ENCODE results near the gene KIF21A. TPM values are rescaled to one million over a fixed set of nuclear protein-coding genes. Genes with fewer than 3 reads are reported as not detected.
"Not testable (repeated sequence)": the region's sequence is repeated elsewhere in the genome, so short reads cannot be mapped to it uniquely, and the experiment has no call there.

Gene KIF21A
- polyA plus RNA-seq, 3 donors from 2014 or later, result 1.3 to 13.9 (median 7.8) TPM

DNA sequence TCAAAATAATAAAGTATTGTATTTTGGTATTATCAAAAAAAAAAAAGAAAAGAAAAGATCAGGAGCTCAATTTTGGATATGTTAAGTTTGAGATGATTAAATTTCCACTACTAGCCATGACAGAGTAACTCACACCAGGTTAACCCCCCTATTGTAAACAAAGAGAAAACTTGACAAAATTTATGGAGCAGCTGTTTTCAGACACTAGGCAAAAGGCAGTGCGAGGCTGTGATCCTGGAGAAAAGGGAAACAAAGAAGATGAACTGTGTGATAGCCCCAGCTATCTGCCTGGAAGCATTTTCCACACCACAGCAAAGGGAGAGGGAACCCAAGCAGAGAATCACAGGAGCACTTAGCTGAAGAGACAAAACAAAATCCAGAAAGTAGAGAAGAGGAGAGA is 145.0 kb downstream of the KIF21A start:
- Mint-ChIP-seq H3K4me1 (peaks cover 1 to 8% of the 10 kb centered on the region in 2 donors), H3K27ac (no peak overlapping the region), H3K4me3 (no peak overlapping the region), H3K9me3 (peaks cover 0 to 2% (median 0%) of the 10 kb centered on the region in 6 donors), H3K27me3 (ENCODE audit: low read depth in 3 of 3) (no peaks in the 10 kb centered on the region), H3K36me3 (peaks cover 17 to 33% (median 31%) of the 10 kb centered on the region in 3 donors)
- no peak for DNase-seq

DNA sequence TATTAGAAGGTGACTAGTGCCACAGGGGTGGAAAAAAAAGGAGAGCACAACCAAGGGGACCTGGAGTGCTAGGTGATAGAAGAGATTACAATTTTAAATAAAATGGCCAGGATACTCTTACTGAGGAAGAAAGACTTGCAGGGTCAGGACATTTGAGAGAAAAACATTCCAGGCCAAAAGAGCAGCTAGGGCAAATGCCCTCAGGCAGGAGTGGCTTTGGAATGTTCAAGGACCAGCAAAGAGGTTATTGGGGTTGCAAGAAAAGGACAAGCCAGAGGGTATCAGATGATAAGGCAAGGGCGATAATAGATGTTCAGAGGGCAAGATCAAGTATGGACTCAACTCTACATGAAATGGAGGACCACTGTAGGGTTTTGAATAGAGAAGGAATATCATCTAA is 146.4 kb downstream of the KIF21A start:
- no peak for DNase-seq
- peaks cover 1 to 8% of the 10 kb centered on the region in 2 donors for H3K4me1 Mint-ChIP-seq
- peaks cover 17 to 31% (median 25%) of the 10 kb centered on the region in 3 donors for H3K36me3 Mint-ChIP-seq
- H3K27me3 Mint-ChIP-seq (ENCODE audit: low read depth in 3 of 3), result no peaks in the 10 kb centered on the region
- no peak overlapping the region for H3K27ac Mint-ChIP-seq
- H3K9me3 Mint-ChIP-seq, result peaks cover 0 to 2% (median 0%) of the 10 kb centered on the region in 6 donors
- no peak overlapping the region for H3K4me3 Mint-ChIP-seq

DNA sequence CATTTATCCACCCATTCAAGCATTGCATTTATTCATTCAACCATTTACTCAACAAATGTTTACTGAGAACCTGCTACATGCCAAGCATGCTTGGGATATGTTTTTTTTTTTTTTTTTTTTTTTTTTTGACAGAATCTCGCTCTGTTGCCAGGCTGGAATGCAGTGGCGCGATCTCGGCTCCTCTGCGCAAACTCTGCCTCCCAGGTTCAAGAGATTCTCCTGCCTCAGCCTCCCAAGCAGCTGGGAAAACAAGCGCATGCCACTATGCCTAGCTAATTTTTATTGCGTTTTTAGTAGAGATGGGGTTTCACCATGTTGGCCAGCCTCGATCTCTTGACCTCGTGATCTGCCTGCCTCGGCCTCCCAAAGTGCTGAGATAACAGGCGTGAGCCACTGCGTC is 147.3 kb downstream of the KIF21A start:
- H3K4me1 Mint-ChIP-seq; H3K4me3 Mint-ChIP-seq; H3K9me3 Mint-ChIP-seq; H3K27me3 Mint-ChIP-seq (ENCODE audit: low read depth in 3 of 3); DNase-seq; H3K27ac Mint-ChIP-seq: not testable (repeated sequence)
- peaks cover 17 to 31% (median 23%) of the 10 kb centered on the region in 3 donors for H3K36me3 Mint-ChIP-seq

DNA sequence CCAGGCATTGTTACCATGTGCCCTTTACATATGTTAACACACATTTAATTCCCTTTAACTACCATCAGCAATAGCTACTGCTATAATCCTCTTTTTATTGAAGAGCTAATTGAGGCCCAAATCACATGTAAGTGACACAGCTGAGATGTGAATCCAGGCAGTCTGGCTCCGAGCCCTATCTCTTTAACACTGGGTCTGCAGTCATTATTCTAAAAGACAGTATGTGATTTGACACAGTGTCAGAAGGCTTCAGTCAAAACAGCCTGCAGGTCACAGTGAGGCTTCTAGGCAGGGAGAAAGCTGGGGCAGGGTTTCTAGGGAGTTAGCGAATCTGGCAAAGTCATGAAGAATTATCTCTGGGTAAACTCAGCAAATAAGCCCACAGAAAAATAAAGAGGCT is 148.2 kb downstream of the KIF21A start:
- Mint-ChIP-seq H3K4me3 (no peak overlapping the region), H3K9me3 (peaks cover 0 to 2% (median 0%) of the 10 kb centered on the region in 6 donors), H3K4me1 (peaks cover 1 to 8% of the 10 kb centered on the region in 2 donors), H3K36me3 (peaks cover 17 to 31% (median 22%) of the 10 kb centered on the region in 3 donors), H3K27me3 (ENCODE audit: low read depth in 3 of 3) (no peaks in the 10 kb centered on the region), H3K27ac (no peak overlapping the region)
- DNase-seq, result no peak

DNA sequence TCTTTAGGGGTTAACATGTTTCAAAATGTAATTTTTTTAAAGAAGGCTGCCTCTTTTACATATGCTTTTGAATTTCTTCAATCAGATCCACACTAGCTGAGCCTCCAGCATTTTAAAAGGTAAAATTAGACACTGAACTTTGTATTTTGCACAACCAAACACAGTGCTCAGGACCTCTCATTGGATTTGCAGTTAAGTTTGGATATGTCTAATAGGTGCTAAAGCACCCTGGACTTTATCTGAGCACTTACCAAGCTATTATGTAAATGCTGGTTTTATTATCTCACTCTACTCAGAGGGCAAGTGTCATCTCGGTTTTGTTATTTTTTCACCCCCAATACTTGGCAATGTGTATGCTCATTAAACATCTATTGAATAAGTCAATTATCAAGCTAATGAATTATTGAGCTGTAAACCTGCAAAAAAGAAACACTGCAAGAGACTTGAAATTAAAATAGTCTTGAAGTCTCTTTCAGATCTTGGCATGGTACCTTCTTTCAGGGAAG is 150.7 kb downstream of the KIF21A start:
- no peak overlapping the region for H3K4me3 Mint-ChIP-seq
- peaks cover 1 to 8% of the 10 kb centered on the region in 2 donors for H3K4me1 Mint-ChIP-seq
- H3K36me3 Mint-ChIP-seq, result peaks cover 11 to 28% (median 13%) of the 10 kb centered on the region in 3 donors
- DNase-seq, result no peak
- H3K9me3 Mint-ChIP-seq, result peaks cover 0 to 2% (median 0%) of the 10 kb centered on the region in 6 donors
- no peaks in the 10 kb centered on the region for H3K27me3 Mint-ChIP-seq (ENCODE audit: low read depth in 3 of 3)
- no peak overlapping the region for H3K27ac Mint-ChIP-seq

DNA sequence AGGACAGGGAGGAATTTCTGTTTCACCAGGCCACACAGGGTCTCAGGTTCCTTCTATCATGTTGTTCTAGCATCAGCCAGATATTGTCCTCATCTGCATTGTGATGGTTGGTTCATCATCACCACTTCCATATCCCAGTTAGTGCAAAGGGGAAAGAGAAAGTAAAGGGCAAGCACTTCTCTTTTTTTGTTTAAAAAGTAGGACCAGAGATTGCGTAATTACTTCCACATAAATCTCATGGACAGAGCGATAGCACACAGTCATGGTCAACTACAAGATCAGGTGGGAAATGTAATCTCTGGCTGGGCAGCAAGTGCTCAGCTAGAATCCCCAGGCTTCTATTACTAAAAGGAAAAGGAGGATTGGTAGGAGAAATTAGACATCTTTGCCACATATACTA is 155.1 kb downstream of the KIF21A start:
- DNase-seq, result no peak
- Mint-ChIP-seq H3K27ac (no peak overlapping the region), H3K36me3 (peaks cover 0 to 4% (median 3%) of the 10 kb centered on the region in 3 donors), H3K4me1 (no peaks in the 10 kb centered on the region), H3K9me3 (no peaks in the 10 kb centered on the region), H3K27me3 (ENCODE audit: low read depth in 3 of 3) (no peaks in the 10 kb centered on the region), H3K4me3 (no peak overlapping the region)

DNA sequence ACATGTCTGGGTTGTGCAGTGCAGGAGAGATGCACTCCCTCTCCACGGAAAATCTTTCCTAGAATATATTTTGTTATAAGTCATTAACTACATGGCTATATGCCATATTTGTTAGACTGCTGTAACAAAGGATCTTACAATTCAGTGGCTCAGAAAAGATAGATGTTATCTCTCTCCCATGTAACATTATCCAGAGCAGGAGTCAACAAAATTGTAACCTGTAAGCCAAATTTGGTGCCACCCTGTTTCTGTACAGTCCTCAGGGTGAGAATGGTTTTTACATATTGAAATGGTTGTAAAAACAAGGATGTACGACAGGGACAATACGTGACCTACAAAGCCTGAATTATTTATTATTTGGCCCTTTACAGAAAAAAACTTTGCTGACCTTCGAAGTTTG is 155.5 kb downstream of the KIF21A start:
- Mint-ChIP-seq H3K27ac (no peak overlapping the region), H3K4me3 (no peak overlapping the region), H3K4me1 (no peaks in the 10 kb centered on the region), H3K9me3 (no peaks in the 10 kb centered on the region), H3K36me3 (peaks cover 0 to 3% (median 0%) of the 10 kb centered on the region in 3 donors), H3K27me3 (ENCODE audit: low read depth in 3 of 3) (no peaks in the 10 kb centered on the region)
- DNase-seq, result no peak

DNA sequence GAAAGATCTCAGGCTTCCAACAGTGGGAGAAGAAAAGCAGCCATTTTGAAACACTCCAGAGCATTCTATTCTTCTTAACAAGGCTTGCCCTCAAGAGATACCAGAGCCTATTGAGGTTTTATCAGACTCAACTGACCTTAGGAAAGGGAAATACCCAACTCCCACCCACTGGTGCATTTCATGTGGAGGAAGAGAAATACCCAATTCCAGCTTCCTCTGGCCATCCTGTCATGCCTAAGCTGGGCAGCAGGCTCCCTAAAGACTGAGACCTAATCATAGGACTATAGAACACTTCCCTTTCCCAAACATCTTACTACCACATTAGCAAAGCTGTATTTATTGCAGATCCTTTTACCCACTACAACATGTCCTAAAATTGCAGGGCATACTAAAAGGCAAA is 164.5 kb downstream of the KIF21A start:
- Mint-ChIP-seq H3K27ac (no peak overlapping the region), H3K27me3 (ENCODE audit: low read depth in 3 of 3) (peaks cover 0 to 3% (median 0%) of the 10 kb centered on the region in 3 donors), H3K4me1 (no peaks in the 10 kb centered on the region), H3K36me3 (no peaks in the 10 kb centered on the region), H3K9me3 (no peaks in the 10 kb centered on the region), H3K4me3 (no peak overlapping the region)
- DNase-seq, result no peak

DNA sequence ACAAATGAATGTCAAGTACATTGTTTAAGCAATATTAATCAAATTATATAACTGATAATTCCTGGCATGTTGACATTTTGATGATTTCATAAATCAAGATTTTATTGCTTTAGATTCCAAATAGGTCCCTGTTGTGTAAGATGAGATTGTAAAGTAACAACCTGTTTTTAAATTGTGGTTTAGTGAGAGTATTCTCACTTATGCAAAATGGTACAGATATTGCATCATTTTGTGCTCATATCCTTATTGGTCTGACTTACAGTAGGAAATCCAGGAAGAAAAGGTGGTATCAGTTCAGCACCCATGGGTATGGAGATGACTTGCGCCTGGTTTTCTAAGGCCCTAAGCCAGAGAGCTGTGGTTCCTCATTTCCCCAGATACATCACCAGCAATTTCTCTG is 165.5 kb downstream of the KIF21A start:
- no peak for DNase-seq
- no peaks in the 10 kb centered on the region for H3K4me1 Mint-ChIP-seq
- H3K27me3 Mint-ChIP-seq (ENCODE audit: low read depth in 3 of 3), result peaks cover 0 to 3% (median 0%) of the 10 kb centered on the region in 3 donors
- no peaks in the 10 kb centered on the region for H3K36me3 Mint-ChIP-seq
- H3K9me3 Mint-ChIP-seq, result no peaks in the 10 kb centered on the region
- H3K4me3 Mint-ChIP-seq, result no peak overlapping the region
- no peak overlapping the region for H3K27ac Mint-ChIP-seq

DNA sequence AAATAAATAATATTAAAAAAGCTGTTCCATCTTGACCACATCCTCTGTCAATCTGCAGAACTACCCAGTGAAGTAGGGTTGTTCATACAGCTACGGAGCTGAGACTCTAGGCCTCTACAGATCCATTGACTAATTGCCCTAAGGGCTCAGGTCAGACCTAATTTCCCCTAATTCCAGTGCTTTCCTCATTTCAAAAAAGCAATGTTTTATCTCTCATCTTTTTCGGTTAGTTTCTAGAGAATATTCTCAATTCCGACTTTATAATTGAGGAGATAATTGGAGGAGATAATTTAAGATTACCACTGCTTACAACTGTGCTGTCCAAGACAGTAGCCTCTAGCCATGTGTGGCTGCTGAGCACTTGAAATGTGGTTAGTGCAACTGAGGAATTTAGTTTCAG is 167.1 kb downstream of the KIF21A start:
- Mint-ChIP-seq H3K9me3 (no peaks in the 10 kb centered on the region), H3K27me3 (ENCODE audit: low read depth in 3 of 3) (peaks cover 0 to 3% (median 0%) of the 10 kb centered on the region in 3 donors), H3K4me1 (no peaks in the 10 kb centered on the region), H3K27ac (no peak overlapping the region), H3K36me3 (no peaks in the 10 kb centered on the region), H3K4me3 (no peak overlapping the region)
- DNase-seq, result no peak

DNA sequence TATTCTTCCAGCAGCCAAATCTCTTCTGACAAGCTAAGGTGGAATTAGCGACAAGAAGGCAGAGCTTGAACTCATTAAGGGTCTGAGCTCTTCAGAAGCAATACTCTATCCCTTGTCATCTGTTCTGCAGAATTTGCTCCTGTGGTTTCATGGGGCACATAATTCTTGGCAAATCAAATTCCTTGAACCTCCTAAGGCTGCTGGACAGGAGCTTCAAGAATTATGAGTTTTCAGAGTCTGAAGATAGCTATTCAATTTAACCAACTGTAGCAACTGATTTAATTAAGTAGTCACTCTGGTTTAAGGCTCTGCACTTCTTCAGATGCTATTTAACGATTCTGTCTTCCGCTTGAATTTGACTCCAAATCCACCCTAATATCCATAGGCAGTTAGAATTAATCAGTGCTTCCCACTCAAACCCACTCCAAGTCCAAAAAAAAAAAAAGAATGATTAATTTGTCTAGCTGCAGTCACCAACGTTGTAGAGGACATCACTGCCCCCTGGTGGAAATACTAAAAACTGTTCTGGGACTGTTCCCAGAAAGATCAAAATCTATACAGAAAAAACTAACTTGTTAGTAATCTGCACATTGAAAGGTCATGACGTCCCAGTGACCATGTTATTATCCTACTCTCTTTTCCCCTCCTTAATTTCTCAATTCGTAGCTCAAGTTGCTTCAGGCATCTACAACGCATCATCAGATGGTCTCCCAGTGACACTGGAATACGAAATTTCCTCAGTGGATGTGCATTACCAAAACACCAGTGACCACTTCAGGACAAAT is 169.9 kb downstream of the KIF21A start:
- no peak overlapping the region for H3K4me3 Mint-ChIP-seq
- H3K27me3 Mint-ChIP-seq (ENCODE audit: low read depth in 3 of 3), result peaks cover 0 to 2% (median 0%) of the 10 kb centered on the region in 3 donors
- H3K4me1 Mint-ChIP-seq, result no peaks in the 10 kb centered on the region
- DNase-seq, result peak; percentile 0 to 19 (median 14)
- no peaks in the 10 kb centered on the region for H3K36me3 Mint-ChIP-seq
- peaks cover 0 to 1% (median 0%) of the 10 kb centered on the region in 6 donors for H3K9me3 Mint-ChIP-seq
- H3K27ac Mint-ChIP-seq, result no peak overlapping the region

DNA sequence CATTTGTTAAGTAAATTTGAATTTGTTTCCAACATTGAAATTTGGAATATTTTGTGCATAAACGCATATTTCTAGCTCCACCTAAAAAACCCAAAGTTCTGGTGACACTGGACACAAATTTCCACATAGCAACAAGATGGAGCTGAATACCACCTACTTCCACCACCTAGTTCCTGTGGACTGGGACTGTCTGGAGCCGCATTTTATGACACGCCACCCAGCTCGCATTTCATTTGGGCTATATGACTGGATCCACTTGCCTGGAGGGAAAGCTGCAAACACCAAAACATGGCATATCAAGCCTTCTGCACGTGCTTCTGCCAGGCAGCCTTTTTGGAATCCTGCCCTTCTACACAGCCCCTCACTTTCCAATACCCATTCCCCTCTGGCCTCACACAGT is 173.4 kb downstream of the KIF21A start:
- Mint-ChIP-seq H3K4me1 (no peaks in the 10 kb centered on the region), H3K36me3 (no peaks in the 10 kb centered on the region), H3K4me3 (no peak overlapping the region), H3K27ac (no peak overlapping the region), H3K9me3 (peaks cover 0 to 1% (median 0%) of the 10 kb centered on the region in 6 donors), H3K27me3 (ENCODE audit: low read depth in 3 of 3) (peaks cover 0 to 2% (median 2%) of the 10 kb centered on the region in 3 donors)
- DNase-seq, result no peak

DNA sequence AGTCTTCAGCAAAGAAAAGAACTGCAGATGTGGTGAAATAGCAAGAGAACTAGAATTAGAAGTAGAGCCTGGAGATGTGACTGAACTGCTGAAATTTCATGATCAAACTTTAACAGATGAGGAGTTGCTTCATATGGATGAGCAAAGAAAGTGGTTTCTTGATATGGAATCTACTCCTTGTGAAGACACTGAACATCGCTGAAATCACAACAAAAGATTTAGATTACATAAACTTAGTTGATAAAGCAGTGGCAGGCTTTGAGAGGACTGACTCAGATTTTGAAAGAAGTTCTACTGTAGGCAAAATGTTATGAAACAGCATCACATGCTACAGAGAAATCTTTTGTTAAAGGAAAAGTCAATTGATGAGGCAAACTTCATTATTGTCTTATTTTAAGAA is 175.0 kb downstream of the KIF21A start:
- no peaks in the 10 kb centered on the region for H3K36me3 Mint-ChIP-seq
- DNase-seq, result no peak
- H3K27me3 Mint-ChIP-seq (ENCODE audit: low read depth in 3 of 3), result peaks cover 0 to 2% (median 2%) of the 10 kb centered on the region in 3 donors
- H3K4me3 Mint-ChIP-seq, result no peak overlapping the region
- H3K4me1 Mint-ChIP-seq, result no peaks in the 10 kb centered on the region
- H3K9me3 Mint-ChIP-seq, result peaks cover 0 to 2% (median 0%) of the 10 kb centered on the region in 6 donors
- H3K27ac Mint-ChIP-seq, result no peak overlapping the region

DNA sequence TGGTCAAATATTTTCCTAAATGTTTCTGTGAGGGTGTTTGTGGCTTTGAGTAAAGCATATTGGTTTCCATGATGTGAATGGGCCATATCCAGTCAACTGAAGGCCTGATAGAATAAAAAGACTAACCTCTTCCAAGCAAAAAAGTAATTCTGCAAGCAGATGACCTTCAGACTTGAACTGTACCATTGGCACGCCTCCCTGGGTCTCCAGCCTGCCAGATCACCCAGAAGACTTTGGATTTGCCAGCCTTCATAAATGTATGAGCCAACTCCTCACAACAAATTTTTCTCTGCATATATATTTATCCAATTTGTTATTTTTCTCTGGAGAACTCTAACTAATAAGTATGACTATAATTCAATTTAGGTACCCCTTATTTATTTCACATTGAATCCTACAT is 190.3 kb downstream of the KIF21A start:
- H3K4me1 Mint-ChIP-seq, result no peaks in the 10 kb centered on the region
- DNase-seq, result no peak
- peaks cover 0 to 4% (median 0%) of the 10 kb centered on the region in 6 donors for H3K9me3 Mint-ChIP-seq
- no peak overlapping the region for H3K27ac Mint-ChIP-seq
- no peaks in the 10 kb centered on the region for H3K36me3 Mint-ChIP-seq
- no peak overlapping the region for H3K4me3 Mint-ChIP-seq
- peaks cover 0 to 2% (median 0%) of the 10 kb centered on the region in 3 donors for H3K27me3 Mint-ChIP-seq (ENCODE audit: low read depth in 3 of 3)
